ENCODE data around the gene FARP2. TPM values are rescaled to one million over a fixed set of nuclear protein-coding genes. Genes with fewer than 3 reads are reported as not detected.

The FARP2 gene
- total RNA-seq, 1 experiment from 2014 or later: 49.3 TPM

GRCh38 chr2:241468476-241468781 is 112.3 kb downstream of the FARP2 start (continued):
- no peak for TF ChIP-seq TCF7L2 (IDR thresholded peaks at IDR 0.05; ENCODE audit: borderline replicate concordance, extremely low read depth, insufficient read depth, insufficient read length)

DNA sequence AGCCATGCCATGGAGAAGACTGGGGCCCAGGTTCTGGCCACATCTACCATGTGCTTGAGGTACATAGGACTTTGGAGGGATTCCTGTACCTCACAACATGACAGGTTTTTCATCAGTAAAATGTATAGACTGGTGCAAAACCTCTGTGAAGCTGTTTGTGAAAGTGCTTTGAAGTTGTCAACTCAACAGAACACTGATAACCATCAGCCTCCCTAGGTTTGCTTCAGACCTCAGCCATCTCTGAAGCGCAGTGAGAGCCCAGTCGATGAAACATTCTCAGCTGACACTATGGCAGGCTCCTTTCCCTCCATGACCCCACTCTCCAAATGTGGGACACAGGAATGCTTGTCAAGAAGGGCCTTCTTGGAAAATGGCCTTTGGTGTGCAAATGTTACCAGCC is 113.7 kb downstream of the FARP2 start:
- Histone ChIP-seq H4K20me1 (ENCODE audit: insufficient read depth) (no peaks in the 10 kb centered on the region), H3K9me2 (ENCODE audit: insufficient read depth) (no peaks in the 10 kb centered on the region), H2AFZ (ENCODE audit: low read depth, low read length, poor library complexity, severe bottlenecking) (no peak overlapping the region), H3K27me3 (ENCODE audit: insufficient read depth, low read length) (0 out of 2 replicates have a peak, but pooled peaks cover 4% of the 10 kb centered on the region), H3K4me3 (replicated peaks in 1 of 2; ENCODE audit: low read depth in 1 of 2, low read length in 2 of 2) (no peak overlapping the region), H3K9ac (ENCODE audit: low read length) (no peak overlapping the region), H3K79me2 (ENCODE audit: insufficient read depth, low read length) (no peaks in the 10 kb centered on the region), H3K36me3 (ENCODE audit: control insufficient read depth in 1 of 2, insufficient read depth in 2 of 2, low read length in 2 of 2) (no peaks in the 10 kb centered on the region), H3K4me1 (ENCODE audit: control insufficient read depth in 1 of 2, insufficient read depth in 2 of 2, low read length in 2 of 2) (no peaks in the 10 kb centered on the region), H3K4me2 (ENCODE audit: low read length) (no peak overlapping the region), H3K27ac (ENCODE audit: low read depth, low read length) (no peak overlapping the region), H3K9me3 (ENCODE audit: control insufficient read depth in 1 of 2, insufficient read depth in 1 of 2, low read depth in 1 of 2, low read length in 2 of 2) (no peaks in the 10 kb centered on the region)
- no peak for ATAC-seq
- no peak for DNase-seq (ENCODE audit: low read depth, low spot score)
- no peak for TF ChIP-seq EZH2 (IDR thresholded peaks at IDR 0.05)
- TF ChIP-seq SIN3A (IDR thresholded peaks at IDR 0.05; ENCODE audit: low read depth): no peak
- no peak for TF ChIP-seq YY1 (IDR thresholded peaks at IDR 0.05; ENCODE audit: extremely low read depth, insufficient replicate concordance, low read depth, low read length)
- TF ChIP-seq, protein P1, sequence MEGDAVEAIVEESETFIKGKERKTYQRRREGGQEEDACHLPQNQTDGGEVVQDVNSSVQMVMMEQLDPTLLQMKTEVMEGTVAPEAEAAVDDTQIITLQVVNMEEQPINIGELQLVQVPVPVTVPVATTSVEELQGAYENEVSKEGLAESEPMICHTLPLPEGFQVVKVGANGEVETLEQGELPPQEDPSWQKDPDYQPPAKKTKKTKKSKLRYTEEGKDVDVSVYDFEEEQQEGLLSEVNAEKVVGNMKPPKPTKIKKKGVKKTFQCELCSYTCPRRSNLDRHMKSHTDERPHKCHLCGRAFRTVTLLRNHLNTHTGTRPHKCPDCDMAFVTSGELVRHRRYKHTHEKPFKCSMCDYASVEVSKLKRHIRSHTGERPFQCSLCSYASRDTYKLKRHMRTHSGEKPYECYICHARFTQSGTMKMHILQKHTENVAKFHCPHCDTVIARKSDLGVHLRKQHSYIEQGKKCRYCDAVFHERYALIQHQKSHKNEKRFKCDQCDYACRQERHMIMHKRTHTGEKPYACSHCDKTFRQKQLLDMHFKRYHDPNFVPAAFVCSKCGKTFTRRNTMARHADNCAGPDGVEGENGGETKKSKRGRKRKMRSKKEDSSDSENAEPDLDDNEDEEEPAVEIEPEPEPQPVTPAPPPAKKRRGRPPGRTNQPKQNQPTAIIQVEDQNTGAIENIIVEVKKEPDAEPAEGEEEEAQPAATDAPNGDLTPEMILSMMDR (IDR thresholded peaks at IDR 0.05 in 2 of 3, conservative IDR thresholded peaks at IDR 0.05 in 1 of 3; ENCODE audit: borderline replicate concordance in 1 of 3, insufficient read depth in 1 of 3, low read depth in 2 of 3, low read length in 2 of 3): no peak
- TF ChIP-seq SP1 (IDR thresholded peaks at IDR 0.05; ENCODE audit: low read depth): no peak
- TF ChIP-seq MAX (IDR thresholded peaks at IDR 0.05): no peak
- no peak for TF ChIP-seq SRF (IDR thresholded peaks at IDR 0.05; ENCODE audit: low read depth)
- no peak for TF ChIP-seq TCF7L2 (IDR thresholded peaks at IDR 0.05; ENCODE audit: borderline replicate concordance, extremely low read depth, insufficient read depth, insufficient read length)
- no peak for TF ChIP-seq FOSL1 (IDR thresholded peaks at IDR 0.05; ENCODE audit: low read depth)
- ChIA-PET CTCF (no interaction called here), RAD21 (ENCODE audit: low non-redundant PET in 1 of 2, low total read pairs in 2 of 2, uncharacterized antibody in 2 of 2, unreplicated experiment in 2 of 2) (no interaction called here), POLR2A (no interaction called here)
- no TSS peak for BruUV-seq (replicated peaks)
- intact Hi-C loops (cut with micrococcal nuclease): no loop called here

Measured in HCT116 (cell line).